Activated T-helper 1 cell treated with anti-CD3 and anti-CD28 coated beads, Interleukin-12 subunit alpha, Interleukin-12 subunit beta, Interleukin-2, Interleukin-4 antibody, amounts not matched to agents 30 ng/mL and 10 ng/mL and 1 ng/mL, durations not matched to agents 14 hours and 24 hours and 36 hours (primary cell): ENCODE data around the gene JPT2. TPM values are rescaled to one million over a fixed set of nuclear protein-coding genes. Genes with fewer than 3 reads are reported as not detected.

ENCODE experiments used
- DNase-seq: peaks from one replicate; pipeline ENCODE4 v3.0.0; 2021; ENCODE audit warnings: low spot score
- H3K27ac Mint-ChIP-seq: one replicate; pipeline ENCODE4 v1.8.0; 2021; ENCODE audit warnings: mild to moderate bottlenecking, mixed read lengths
- H3K27me3 Mint-ChIP-seq: one replicate; pipeline ENCODE4 v1.8.0; 2022; ENCODE audit warnings: mild to moderate bottlenecking, moderate library complexity, mixed read lengths; ENCODE audit not compliant: insufficient read depth
- H3K36me3 Mint-ChIP-seq: one replicate; pipeline ENCODE4 v1.8.0; 2021; ENCODE audit warnings: low read depth, mixed read lengths
- H3K4me1 Mint-ChIP-seq: one replicate; pipeline ENCODE4 v1.8.0; 2021; ENCODE audit warnings: low read depth, mixed read lengths
- H3K4me3 Mint-ChIP-seq: one replicate; pipeline ENCODE4 v1.8.0; 2021; ENCODE audit warnings: mild to moderate bottlenecking, moderate library complexity, mixed read lengths
- H3K9me3 Mint-ChIP-seq: one replicate; pipeline ENCODE4 v1.8.0; 2021; ENCODE audit warnings: mixed read lengths
- intact Hi-C: fragments of 100-400 bp; cut with micrococcal nuclease; formaldehyde crosslinking; loops from one replicate; pipeline ENCODE4 v1.15.1; 2024
- total RNA-seq: library from RNA; stranded (reverse); gene quantifications from 2 replicates; pipeline ENCODE4 v1.2.3, GENCODE V29; 2022

JPT2 gene
- total RNA-seq, 1 donor from 2014 or later: 106 TPM

GRCh38 chr16:1655269-1655807 is 22.7 kb upstream of the JPT2 start:
- peaks cover 34% of the 10 kb centered on the region for H3K36me3 Mint-ChIP-seq
- no peak for DNase-seq
- H3K27me3 Mint-ChIP-seq: no peaks in the 10 kb centered on the region
- no peak overlapping the region for H3K27ac Mint-ChIP-seq
- no peaks in the 10 kb centered on the region for H3K4me1 Mint-ChIP-seq
- intact Hi-C loops: no loop called here
- H3K4me3 Mint-ChIP-seq: no peak overlapping the region
- H3K9me3 Mint-ChIP-seq: no peaks in the 10 kb centered on the region

GRCh38 chr16:1655909-1656807 is 21.9 kb upstream of the JPT2 start:
- H3K27me3 Mint-ChIP-seq: no peaks in the 10 kb centered on the region
- H3K27ac Mint-ChIP-seq: no peak overlapping the region
- no peak overlapping the region for H3K4me3 Mint-ChIP-seq
- DNase-seq: no peak
- H3K9me3 Mint-ChIP-seq: no peaks in the 10 kb centered on the region
- intact Hi-C loops: no loop called here
- peaks cover 26% of the 10 kb centered on the region for H3K36me3 Mint-ChIP-seq
- H3K4me1 Mint-ChIP-seq: no peaks in the 10 kb centered on the region

GRCh38 chr16:1656808-1657617 is 21.1 kb upstream of the JPT2 start:
- no peaks in the 10 kb centered on the region for H3K27me3 Mint-ChIP-seq
- no peak overlapping the region for H3K4me3 Mint-ChIP-seq
- H3K27ac Mint-ChIP-seq: no peak overlapping the region
- intact Hi-C loops: no loop called here
- no peaks in the 10 kb centered on the region for H3K9me3 Mint-ChIP-seq
- peaks cover 17% of the 10 kb centered on the region for H3K36me3 Mint-ChIP-seq
- no peak for DNase-seq
- no peaks in the 10 kb centered on the region for H3K4me1 Mint-ChIP-seq

- H3K4me1 Mint-ChIP-seq: no peaks in the 10 kb centered on the region
- peaks cover 19% of the 10 kb centered on the region for H3K36me3 Mint-ChIP-seq
- intact Hi-C loops: no loop called here
- no peaks in the 10 kb centered on the region for H3K9me3 Mint-ChIP-seq
- H3K27ac Mint-ChIP-seq: no peak overlapping the region
- no peaks in the 10 kb centered on the region for H3K27me3 Mint-ChIP-seq
- no peak overlapping the region for H3K4me3 Mint-ChIP-seq
- no peak for DNase-seq
These were observed 20.2 kb upstream of the JPT2 start for GRCh38 chr16:1657841-1658240.

- H3K4me1 Mint-ChIP-seq: no peaks in the 10 kb centered on the region
- DNase-seq: no peak
- intact Hi-C loops: no loop called here
- no peaks in the 10 kb centered on the region for H3K27me3 Mint-ChIP-seq
- no peaks in the 10 kb centered on the region for H3K9me3 Mint-ChIP-seq
- peaks cover 28% of the 10 kb centered on the region for H3K36me3 Mint-ChIP-seq
- H3K27ac Mint-ChIP-seq: no peak overlapping the region
- no peak overlapping the region for H3K4me3 Mint-ChIP-seq
These were observed 19.0 kb upstream of the JPT2 start for GRCh38 chr16:1659031-1659430.

GRCh38 chr16:1661826-1662225 is 16.3 kb upstream of the JPT2 start:
- Mint-ChIP-seq H3K4me3 (no peak overlapping the region), H3K9me3 (no peaks in the 10 kb centered on the region), H3K27ac (no peak overlapping the region), H3K4me1 (no peaks in the 10 kb centered on the region), H3K27me3 (no peaks in the 10 kb centered on the region), H3K36me3 (peaks cover 18% of the 10 kb centered on the region)
- intact Hi-C loops: no loop called here
- DNase-seq: no peak

GRCh38 chr16:1662543-1662942 is 15.5 kb upstream of the JPT2 start:
- H3K27ac Mint-ChIP-seq: no peak overlapping the region
- H3K4me3 Mint-ChIP-seq: no peak overlapping the region
- H3K4me1 Mint-ChIP-seq: no peaks in the 10 kb centered on the region
- intact Hi-C loops: no loop called here
- DNase-seq: no peak
- H3K36me3 Mint-ChIP-seq: peaks cover 24% of the 10 kb centered on the region
- no peaks in the 10 kb centered on the region for H3K27me3 Mint-ChIP-seq
- H3K9me3 Mint-ChIP-seq: no peaks in the 10 kb centered on the region

- Mint-ChIP-seq H3K9me3 (no peaks in the 10 kb centered on the region), H3K4me1 (no peaks in the 10 kb centered on the region), H3K27ac (no peak overlapping the region), H3K36me3 (peaks cover 38% of the 10 kb centered on the region), H3K27me3 (no peaks in the 10 kb centered on the region), H3K4me3 (no peak overlapping the region)
- no peak for DNase-seq
- intact Hi-C loops: no loop called here
These were observed 12.2 kb upstream of the JPT2 start for GRCh38 chr16:1665829-1666228.

- DNase-seq: no peak
- Mint-ChIP-seq H3K27ac (no peak overlapping the region), H3K9me3 (no peaks in the 10 kb centered on the region), H3K27me3 (no peaks in the 10 kb centered on the region), H3K4me3 (no peak overlapping the region), H3K36me3 (peaks cover 41% of the 10 kb centered on the region), H3K4me1 (no peaks in the 10 kb centered on the region)
- intact Hi-C loops: no loop called here
These were observed 11.8 kb upstream of the JPT2 start for GRCh38 chr16:1666316-1666715.

- Mint-ChIP-seq H3K27me3 (no peaks in the 10 kb centered on the region), H3K4me3 (no peak overlapping the region), H3K36me3 (peaks cover 44% of the 10 kb centered on the region), H3K27ac (no peak overlapping the region), H3K4me1 (no peaks in the 10 kb centered on the region), H3K9me3 (no peaks in the 10 kb centered on the region)
- intact Hi-C loops: no loop called here
- DNase-seq: no peak
These were observed 10.8 kb upstream of the JPT2 start for GRCh38 chr16:1667271-1667670.

GRCh38 chr16:1667916-1668315 is 10.2 kb upstream of the JPT2 start:
- Mint-ChIP-seq H3K27ac (no peak overlapping the region), H3K9me3 (no peaks in the 10 kb centered on the region), H3K27me3 (no peaks in the 10 kb centered on the region), H3K4me1 (no peaks in the 10 kb centered on the region), H3K4me3 (no peak overlapping the region), H3K36me3 (peaks cover 43% of the 10 kb centered on the region)
- intact Hi-C loops: no loop called here
- DNase-seq: no peak

- Mint-ChIP-seq H3K4me1 (no peaks in the 10 kb centered on the region), H3K9me3 (no peaks in the 10 kb centered on the region), H3K36me3 (peaks cover 42% of the 10 kb centered on the region), H3K27me3 (no peaks in the 10 kb centered on the region), H3K4me3 (no peak overlapping the region), H3K27ac (no peak overlapping the region)
- intact Hi-C loops: no loop called here
- DNase-seq: no peak
These were observed 9.3 kb upstream of the JPT2 start for GRCh38 chr16:1668612-1669319.
